DND-41 (cell line): ENCODE results near the gene MLXIPL.

Source experiments
- ATAC-seq: fragments of 200-7000 bp; cut with Tn5 transposase; 3 replicates; pipeline ENCODE4 v1.9.1; 2021; ENCODE audit warnings: low read depth; ENCODE audit not compliant: insufficient read depth
- DNase-seq: peaks from one replicate; pipeline ENCODE4 v3.0.0-alpha.2; 2020
- H2AFZ ChIP-seq: 2 replicates; pipeline ENCODE4 v1.6.0; 2012; ENCODE audit warnings: low read depth, low read length
- H3K27ac ChIP-seq: 2 replicates; pipeline ENCODE4 v1.5.1; 2012; ENCODE audit warnings: low read length, inconsistent platforms
- H3K27me3 ChIP-seq: fragments of 200-600 bp; sonication (generic); 2 replicates; pipeline ENCODE4 v1.6.0; 2012; ENCODE audit warnings: low read length, mild to moderate bottlenecking, inconsistent platforms; ENCODE audit not compliant: insufficient read depth, poor library complexity
- H3K36me3 ChIP-seq: 2 replicates; pipeline ENCODE4 v1.5.1; 2012; ENCODE audit warnings: low read length, inconsistent platforms; ENCODE audit not compliant: insufficient read depth
- H3K4me1 ChIP-seq: 2 replicates; pipeline ENCODE4 v1.5.1; 2012; ENCODE audit warnings: mild to moderate bottlenecking, low read length; ENCODE audit not compliant: insufficient read depth
- H3K4me2 ChIP-seq: 2 replicates; pipeline ENCODE4 v1.6.0; 2012; ENCODE audit warnings: mild to moderate bottlenecking, moderate library complexity, low read length, inconsistent platforms; ENCODE audit not compliant: insufficient read depth
- H3K4me3 ChIP-seq, 2 experiments: fragments of 200-600 bp in 1 of 2; shearing (Covaris generic) in 1 of 2; 2 replicates each; pipeline ENCODE4 v1.5.1; 2012 to 2016; ENCODE audit warnings: inconsistent platforms in 2 of 2, low read length in 2 of 2, mild to moderate bottlenecking in 2 of 2, low read depth in 1 of 2, moderate library complexity in 1 of 2
- H3K79me2 ChIP-seq: 2 replicates; pipeline ENCODE4 v1.6.0; 2012; ENCODE audit warnings: low read length, inconsistent platforms; ENCODE audit not compliant: insufficient read depth
- H3K9ac ChIP-seq: 2 replicates; pipeline ENCODE4 v1.6.0; 2012; ENCODE audit warnings: low read depth, mild to moderate bottlenecking, inconsistent platforms, low read length, moderate library complexity
- H3K9me3 ChIP-seq: 2 replicates; pipeline ENCODE4 v1.5.1; 2012; ENCODE audit warnings: low read length, moderate library complexity, mild to moderate bottlenecking, inconsistent platforms; ENCODE audit not compliant: insufficient read depth, severe bottlenecking
- H4K20me1 ChIP-seq: 2 replicates; pipeline ENCODE4 v1.6.0; 2012; ENCODE audit warnings: low read length; ENCODE audit not compliant: insufficient read depth
- EZH2 ChIP-seq: IDR thresholded peaks from 3 replicates; pipeline ENCODE4 v1.6.1; 2012; ENCODE audit warnings: borderline replicate concordance, low read depth, mild to moderate bottlenecking, moderate library complexity, low read length, inconsistent platforms; ENCODE audit not compliant: severe bottlenecking
- TF ChIP-seq, protein P1 (sequence below): IDR thresholded peaks from 2 replicates; pipeline ENCODE4 v1.5.1; 2012; ENCODE audit warnings: borderline replicate concordance, low read length, moderate library complexity, mild to moderate bottlenecking; ENCODE audit not compliant: poor library complexity, severe bottlenecking; ENCODE audit errors: extremely low read depth

The MLXIPL gene

DNA sequence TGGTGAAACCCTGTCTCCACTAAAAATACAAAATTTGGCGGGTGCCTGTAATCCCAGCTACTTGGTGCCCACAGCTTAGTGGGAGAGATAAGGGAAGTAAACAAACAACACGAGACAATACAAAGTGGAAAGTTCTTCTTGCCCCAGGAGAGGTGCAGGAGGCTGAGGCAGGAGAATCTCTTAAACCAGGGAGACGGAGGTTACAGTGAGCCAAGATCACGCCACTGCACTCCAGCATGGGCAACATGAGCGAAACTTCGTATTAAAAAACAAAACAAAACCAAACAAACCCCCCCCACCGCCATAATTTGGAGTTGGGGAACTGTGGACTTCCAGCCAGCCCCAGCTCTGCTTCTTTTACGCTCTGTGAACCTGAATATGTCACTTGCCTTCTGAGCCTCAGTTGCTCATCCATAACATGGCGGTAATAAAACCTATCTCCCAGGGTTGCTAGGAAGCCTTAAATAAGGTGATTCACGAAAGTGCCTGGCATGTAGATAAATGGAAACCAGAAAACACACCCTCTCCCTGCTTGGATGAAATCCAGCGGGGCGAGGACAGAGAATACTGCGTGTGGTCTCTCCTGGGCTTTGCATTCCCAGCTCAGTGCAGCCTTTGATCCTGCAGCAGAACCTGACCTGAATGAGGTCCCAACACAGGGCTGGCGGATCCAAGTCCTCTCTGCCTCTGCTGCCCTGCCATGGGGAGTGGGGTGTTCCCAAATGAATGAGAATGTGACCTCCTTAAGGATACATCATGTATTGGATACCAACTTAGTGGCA lies 10.2 kb downstream of the MLXIPL start:
- no peak for DNase-seq
- H4K20me1 ChIP-seq = no peaks in the 10 kb centered on the region
- no peaks in the 10 kb centered on the region for H3K4me1 ChIP-seq
- no peak for ATAC-seq
- H3K9me3 ChIP-seq = no peaks in the 10 kb centered on the region
- peaks cover 3% of the 10 kb centered on the region for H3K27me3 ChIP-seq
- no peak overlapping the region for H3K4me3 ChIP-seq
- TF ChIP-seq EZH2 = no peak
- TF ChIP-seq, protein P1, sequence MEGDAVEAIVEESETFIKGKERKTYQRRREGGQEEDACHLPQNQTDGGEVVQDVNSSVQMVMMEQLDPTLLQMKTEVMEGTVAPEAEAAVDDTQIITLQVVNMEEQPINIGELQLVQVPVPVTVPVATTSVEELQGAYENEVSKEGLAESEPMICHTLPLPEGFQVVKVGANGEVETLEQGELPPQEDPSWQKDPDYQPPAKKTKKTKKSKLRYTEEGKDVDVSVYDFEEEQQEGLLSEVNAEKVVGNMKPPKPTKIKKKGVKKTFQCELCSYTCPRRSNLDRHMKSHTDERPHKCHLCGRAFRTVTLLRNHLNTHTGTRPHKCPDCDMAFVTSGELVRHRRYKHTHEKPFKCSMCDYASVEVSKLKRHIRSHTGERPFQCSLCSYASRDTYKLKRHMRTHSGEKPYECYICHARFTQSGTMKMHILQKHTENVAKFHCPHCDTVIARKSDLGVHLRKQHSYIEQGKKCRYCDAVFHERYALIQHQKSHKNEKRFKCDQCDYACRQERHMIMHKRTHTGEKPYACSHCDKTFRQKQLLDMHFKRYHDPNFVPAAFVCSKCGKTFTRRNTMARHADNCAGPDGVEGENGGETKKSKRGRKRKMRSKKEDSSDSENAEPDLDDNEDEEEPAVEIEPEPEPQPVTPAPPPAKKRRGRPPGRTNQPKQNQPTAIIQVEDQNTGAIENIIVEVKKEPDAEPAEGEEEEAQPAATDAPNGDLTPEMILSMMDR = no peak
- H3K4me2 ChIP-seq = no peak overlapping the region
- H3K9ac ChIP-seq = no peak overlapping the region
- H3K79me2 ChIP-seq = no peaks in the 10 kb centered on the region
- no peaks in the 10 kb centered on the region for H3K36me3 ChIP-seq
- no peak overlapping the region for H2AFZ ChIP-seq
- no peak overlapping the region for H3K27ac ChIP-seq

DNA sequence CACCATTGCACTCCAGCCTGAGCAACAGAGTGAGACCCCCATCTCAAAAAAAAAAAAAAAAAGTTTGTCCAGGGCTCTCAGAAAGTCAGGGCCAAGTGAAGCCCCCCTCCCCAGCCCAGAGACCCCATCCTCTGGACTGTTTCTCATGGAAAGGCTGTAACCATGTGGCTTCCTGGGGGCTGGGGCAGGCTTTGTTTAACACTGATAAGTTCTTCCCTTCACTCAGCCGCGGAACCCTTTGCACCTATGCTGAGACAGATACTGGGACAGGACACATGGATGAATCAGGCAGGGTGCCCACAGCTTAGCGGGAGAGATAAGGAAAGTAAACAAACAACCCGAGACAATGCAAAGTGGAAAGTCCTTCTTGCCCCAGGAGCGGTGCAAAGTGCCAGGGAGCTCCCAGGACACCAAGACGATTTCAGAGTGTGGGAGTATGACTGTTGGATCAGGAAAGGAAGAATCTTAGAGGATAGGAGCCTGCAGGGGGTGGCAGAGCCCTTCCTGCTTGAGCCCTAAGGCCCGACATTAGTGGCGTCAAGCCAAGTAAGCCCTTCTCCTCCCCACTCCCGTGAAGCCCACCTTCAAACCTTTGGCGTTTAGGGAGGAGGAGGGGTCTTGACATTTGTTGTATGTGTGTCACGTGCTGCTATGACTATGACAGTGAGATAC lies 11.6 kb downstream of the MLXIPL start:
- Histone ChIP-seq H3K4me2 (no peak overlapping the region), H3K4me3 (no peak overlapping the region), H4K20me1 (no peaks in the 10 kb centered on the region), H3K4me1 (no peaks in the 10 kb centered on the region), H2AFZ (no peak overlapping the region), H3K27me3 (peaks cover 3% of the 10 kb centered on the region), H3K9ac (no peak overlapping the region), H3K9me3 (no peaks in the 10 kb centered on the region), H3K36me3 (no peaks in the 10 kb centered on the region), H3K27ac (no peak overlapping the region), H3K79me2 (no peaks in the 10 kb centered on the region)
- ATAC-seq = no peak
- DNase-seq = no peak
- TF ChIP-seq, protein P1 = no peak
- TF ChIP-seq EZH2 = no peak

DNA sequence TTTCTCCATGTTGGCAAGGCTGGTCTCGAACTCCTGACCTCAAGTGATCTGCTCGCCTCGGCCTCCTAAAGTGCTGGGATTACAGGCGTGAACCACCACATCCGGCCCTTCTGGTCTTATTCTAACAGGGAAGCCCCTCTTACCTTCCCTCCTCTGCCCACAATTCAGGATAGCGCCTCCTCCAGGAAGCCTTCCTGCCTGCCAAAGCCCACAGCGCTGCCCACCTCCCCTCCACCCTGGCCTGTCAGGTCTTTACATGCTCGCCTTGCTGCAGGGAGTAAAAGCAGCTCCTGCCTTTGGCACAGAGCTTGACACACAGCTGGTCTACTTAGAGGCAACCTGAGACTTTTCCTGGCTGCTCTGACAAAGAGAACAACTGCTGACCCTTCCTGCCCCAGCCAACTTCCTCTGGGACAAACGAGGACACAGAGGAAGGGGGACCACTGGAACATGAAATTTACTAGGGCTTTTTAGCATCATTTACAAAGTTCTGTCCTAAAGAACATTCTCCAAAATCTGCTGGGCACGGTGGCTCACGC lies 13.2 kb downstream of the MLXIPL start:
- Histone ChIP-seq H4K20me1 (peaks cover 3% of the 10 kb centered on the region; the same call in 1 of the 2 replicates), H3K36me3 (no peaks in the 10 kb centered on the region), H3K4me1 (0 out of 2 replicates have a peak, but pooled peaks cover 5% of the 10 kb centered on the region), H3K9ac (no peak overlapping the region), H3K79me2 (no peaks in the 10 kb centered on the region), H3K4me3 (no peak overlapping the region), H3K4me2 (no peak overlapping the region), H3K27ac (no peak overlapping the region), H3K27me3 (peaks cover 3% of the 10 kb centered on the region), H2AFZ (no peak overlapping the region), H3K9me3 (no peaks in the 10 kb centered on the region)
- no peak for ATAC-seq
- no peak for DNase-seq
- TF ChIP-seq, protein P1 = no peak
- TF ChIP-seq EZH2 = no peak
